Hepatocyte (in vitro differentiated cells): ENCODE measurements around the gene USHBP1. TPM values are rescaled to one million over a fixed set of nuclear protein-coding genes. Genes with fewer than 3 reads are reported as not detected.

Experiments
- DNase-seq: peaks from one replicate; pipeline ENCODE4 v3.0.0-alpha.2; 2016; ENCODE audit warnings: low spot score
- H2AFZ ChIP-seq: fragments of 200-600 bp; sonication (generic); 2 replicates; pipeline ENCODE4 v1.6.0; 2016; ENCODE audit warnings: antibody characterized with exemption, mild to moderate bottlenecking
- H3K27ac ChIP-seq: fragments of 200-600 bp; sonication (generic); 2 replicates; pipeline ENCODE4 v1.5.1; 2016; ENCODE audit warnings: mild to moderate bottlenecking
- H3K27me3 ChIP-seq: fragments of 200-600 bp; sonication (generic); 2 replicates; pipeline ENCODE4 v1.6.1; 2016
- H3K36me3 ChIP-seq: fragments of 200-600 bp; sonication (generic); replicated peaks from 2 replicates; pipeline ENCODE4 v1.5.1; 2016; ENCODE audit warnings: low read depth; ENCODE audit not compliant: insufficient read depth
- H3K4me1 ChIP-seq: fragments of 200-600 bp; sonication (generic); 2 replicates; pipeline ENCODE4 v1.5.1; 2016; ENCODE audit warnings: mild to moderate bottlenecking, moderate library complexity; ENCODE audit not compliant: insufficient read depth
- H3K4me2 ChIP-seq: fragments of 200-600 bp; sonication (generic); 2 replicates; pipeline ENCODE4 v1.6.0; 2016
- H3K4me3 ChIP-seq: fragments of 200-600 bp; sonication (generic); 2 replicates; pipeline ENCODE4 v1.5.1; 2016; ENCODE audit warnings: mild to moderate bottlenecking
- H3K79me2 ChIP-seq: fragments of 200-600 bp; sonication (generic); 2 replicates; pipeline ENCODE4 v1.6.0; 2017; ENCODE audit warnings: mild to moderate bottlenecking
- H3K9me2 ChIP-seq: fragments of 200-600 bp; sonication (generic); replicated peaks from 2 replicates; pipeline ENCODE4 v1.6.0; 2017; ENCODE audit warnings: mild to moderate bottlenecking; ENCODE audit not compliant: insufficient read depth
- H3K9me3 ChIP-seq: fragments of 200-600 bp; sonication (generic); 2 replicates; pipeline ENCODE4 v1.5.1; 2016; ENCODE audit warnings: low read depth, mild to moderate bottlenecking
- H4K20me1 ChIP-seq: fragments of 200-600 bp; sonication (generic); 2 replicates; pipeline ENCODE4 v1.6.0; 2016; ENCODE audit warnings: mild to moderate bottlenecking; ENCODE audit not compliant: insufficient read depth, poor library complexity, severe bottlenecking
- EZH2 ChIP-seq: fragments of 200-600 bp; sonication (generic); IDR thresholded peaks from 2 replicates; pipeline ENCODE4 v1.6.1; 2016; ENCODE audit warnings: antibody characterized with exemption, mild to moderate bottlenecking, borderline replicate concordance
- EZH2phosphoT487 ChIP-seq: fragments of 200-600 bp; sonication (generic); IDR thresholded peaks from one replicate; pipeline ENCODE4 v1.6.1; 2018; ENCODE audit warnings: antibody characterized with exemption, mild to moderate bottlenecking, low read depth, moderate library complexity; ENCODE audit not compliant: unreplicated experiment, severe bottlenecking
- WGBS: methylation state at CpG from one replicate; pipeline ENCODE4 v1.1.6; 2016; ENCODE audit warnings: low lambda C conversion rate; ENCODE audit errors: missing lambda C conversion rate; 5-methylcytosine and 5-hydroxymethylcytosine counted together
- polyA plus RNA-seq: library from polyadenylated mRNA; unstranded; fragments of >200 nt; fragmentation: Nextera tagmentation; extraction: Ambion mirVana; gene quantifications from 2 replicates; pipeline ENCODE4 v1.2.1, GENCODE V29; 2016
- total RNA-seq: library from RNA; depleted of rRNA; stranded (reverse); fragments of >200 nt; gene quantifications from 2 replicates; pipeline ENCODE4 v1.2.3, GENCODE V29; 2014
- TF ChIP-seq, protein P1 (sequence below): fragments of 200-600 bp; sonication (generic); IDR thresholded peaks from 2 replicates; pipeline ENCODE4 v1.5.1; 2016; ENCODE audit warnings: antibody characterized with exemption, mild to moderate bottlenecking; ENCODE audit not compliant: poor library complexity

The USHBP1 gene
- total and polyA plus RNA-seq, 2 experiments from 2014 or later = 0.98 TPM; not detected in 1

DNA sequence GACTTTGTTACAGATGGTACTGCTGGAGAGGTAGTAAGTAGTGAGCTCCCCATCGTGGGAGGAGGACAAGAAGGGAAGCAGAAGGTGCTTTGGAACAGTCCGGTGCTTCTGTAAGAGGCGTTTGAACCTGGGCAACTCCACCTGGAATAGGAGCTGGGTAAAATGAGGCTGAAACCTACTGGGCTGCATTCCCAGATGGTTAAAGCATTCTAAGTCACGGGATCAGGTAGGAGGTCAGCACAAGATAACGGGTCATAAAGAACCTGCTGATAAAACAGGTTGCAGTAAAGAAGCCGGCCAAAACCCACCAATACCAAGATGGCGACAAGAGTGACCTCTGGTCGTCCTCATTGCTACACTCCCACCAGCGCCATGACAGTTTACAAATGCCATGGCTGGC, 22.2 kb upstream of the USHBP1 start:
- Histone ChIP-seq H3K36me3 (no peaks in the 10 kb centered on the region), H2AFZ (no peak overlapping the region), H4K20me1 (no peaks in the 10 kb centered on the region), H3K4me2 (no peak overlapping the region), H3K4me3 (no peak overlapping the region), H3K79me2 (no peaks in the 10 kb centered on the region), H3K27me3 (peaks cover under 1% of the 10 kb centered on the region), H3K9me3 (no peaks in the 10 kb centered on the region), H3K9me2 (no peaks in the 10 kb centered on the region), H3K27ac (no peak overlapping the region), H3K4me1 (peaks cover 12% of the 10 kb centered on the region)
- no peak for DNase-seq
- WGBS = 72% methylated on average over 9 of the region's 9 CpGs
- TF ChIP-seq, protein P1, sequence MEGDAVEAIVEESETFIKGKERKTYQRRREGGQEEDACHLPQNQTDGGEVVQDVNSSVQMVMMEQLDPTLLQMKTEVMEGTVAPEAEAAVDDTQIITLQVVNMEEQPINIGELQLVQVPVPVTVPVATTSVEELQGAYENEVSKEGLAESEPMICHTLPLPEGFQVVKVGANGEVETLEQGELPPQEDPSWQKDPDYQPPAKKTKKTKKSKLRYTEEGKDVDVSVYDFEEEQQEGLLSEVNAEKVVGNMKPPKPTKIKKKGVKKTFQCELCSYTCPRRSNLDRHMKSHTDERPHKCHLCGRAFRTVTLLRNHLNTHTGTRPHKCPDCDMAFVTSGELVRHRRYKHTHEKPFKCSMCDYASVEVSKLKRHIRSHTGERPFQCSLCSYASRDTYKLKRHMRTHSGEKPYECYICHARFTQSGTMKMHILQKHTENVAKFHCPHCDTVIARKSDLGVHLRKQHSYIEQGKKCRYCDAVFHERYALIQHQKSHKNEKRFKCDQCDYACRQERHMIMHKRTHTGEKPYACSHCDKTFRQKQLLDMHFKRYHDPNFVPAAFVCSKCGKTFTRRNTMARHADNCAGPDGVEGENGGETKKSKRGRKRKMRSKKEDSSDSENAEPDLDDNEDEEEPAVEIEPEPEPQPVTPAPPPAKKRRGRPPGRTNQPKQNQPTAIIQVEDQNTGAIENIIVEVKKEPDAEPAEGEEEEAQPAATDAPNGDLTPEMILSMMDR = no peak
- no peak for TF ChIP-seq EZH2phosphoT487

DNA sequence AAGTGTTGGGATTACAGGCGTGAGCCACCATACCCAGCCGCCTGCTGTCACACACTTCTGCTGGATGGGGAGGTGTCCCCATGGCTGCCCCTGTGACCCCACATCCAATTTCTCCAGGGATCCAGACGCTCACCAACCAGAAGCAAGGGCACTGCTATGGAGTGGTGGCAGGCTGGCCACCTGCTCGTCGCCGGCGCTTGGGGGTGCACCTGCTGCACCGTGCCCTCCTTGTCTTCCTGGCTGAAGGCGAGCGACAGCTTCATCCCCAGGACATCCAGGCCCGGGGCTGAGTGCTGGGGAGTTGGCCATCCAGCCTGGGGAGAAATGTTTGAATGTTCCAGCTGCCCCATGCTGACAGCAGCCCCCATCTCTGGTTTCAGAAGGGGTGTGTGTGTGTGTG, 21.7 kb upstream of the USHBP1 start:
- WGBS = 90% methylated on average over 11 of the region's 11 CpGs
- Histone ChIP-seq H3K4me3 (no peak overlapping the region), H3K79me2 (no peaks in the 10 kb centered on the region), H3K27ac (no peak overlapping the region), H3K9me3 (no peaks in the 10 kb centered on the region), H4K20me1 (no peaks in the 10 kb centered on the region), H3K4me2 (no peak overlapping the region), H3K4me1 (peaks cover 12% of the 10 kb centered on the region), H3K9me2 (no peaks in the 10 kb centered on the region), H2AFZ (no peak overlapping the region), H3K36me3 (no peaks in the 10 kb centered on the region), H3K27me3 (peaks cover 6% of the 10 kb centered on the region)
- TF ChIP-seq EZH2 (no peak), EZH2phosphoT487 (no peak)
- TF ChIP-seq, protein P1 = no peak
- no peak for DNase-seq

DNA sequence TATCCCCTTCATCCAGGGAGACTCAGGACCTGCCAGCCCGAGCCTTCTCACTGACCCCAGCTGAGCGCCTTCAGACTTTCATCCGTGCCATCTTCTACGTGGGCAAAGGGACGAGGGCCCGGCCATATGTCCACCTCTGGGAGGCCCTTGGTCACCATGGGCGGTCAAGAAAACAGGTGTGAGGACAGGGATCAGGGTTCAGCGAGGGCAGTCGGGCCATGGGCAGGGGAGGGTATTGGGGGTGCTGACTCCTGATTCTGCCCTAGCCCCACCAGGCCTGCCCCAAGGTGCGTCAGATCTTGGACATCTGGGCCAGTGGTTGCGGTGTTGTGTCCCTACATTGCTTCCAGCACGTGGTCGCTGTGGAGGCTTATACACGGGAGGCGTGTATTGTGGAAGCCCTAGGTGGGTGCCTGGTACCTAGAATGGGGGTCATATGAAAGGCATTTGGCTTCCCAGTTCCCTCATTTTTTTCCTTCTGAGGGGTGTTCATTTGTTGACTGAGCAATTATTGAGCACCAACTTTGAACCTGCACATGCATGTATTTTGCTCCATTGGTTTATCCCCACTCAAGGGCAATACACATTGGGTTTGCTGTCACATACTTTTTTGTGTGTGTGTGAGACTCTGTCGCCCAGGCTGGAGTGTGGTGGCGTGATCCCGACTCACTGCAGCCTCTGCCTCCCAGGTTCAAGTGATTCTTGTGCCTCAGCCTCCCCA, 21.0 kb upstream of the USHBP1 start:
- 90% methylated on average over 18 of the region's 18 CpGs for WGBS

More for the DNA sequence above, 21.0 kb upstream of the USHBP1 start:
- Histone ChIP-seq H3K79me2 (no peaks in the 10 kb centered on the region), H3K4me3 (no peak overlapping the region), H3K4me2 (no peak overlapping the region), H3K9me3 (no peaks in the 10 kb centered on the region), H2AFZ (no peak overlapping the region), H3K36me3 (no peaks in the 10 kb centered on the region), H3K4me1 (peaks cover 12% of the 10 kb centered on the region), H3K27ac (no peak overlapping the region), H4K20me1 (no peaks in the 10 kb centered on the region), H3K27me3 (peaks cover 7% of the 10 kb centered on the region), H3K9me2 (no peaks in the 10 kb centered on the region)
- TF ChIP-seq EZH2 (no peak), EZH2phosphoT487 (no peak)
- TF ChIP-seq, protein P1 = no peak
- DNase-seq = no peak
